Large intestine (tissue), 3 donors: ENCODE data around the gene CHMP5. TPM values are rescaled to one million over a fixed set of nuclear protein-coding genes. Genes with fewer than 3 reads are reported as not detected.

ENCODE experiments used
- DNase-seq, 2 donors: peaks; one replicate each; pipeline versions ENCODE4 v3.0.0 to v3.0.0-alpha.2; 2013
- H3K27ac ChIP-seq: one replicate; pipeline ENCODE4 v1.5.1; 2013; ENCODE audit warnings: low read length
- H3K27me3 ChIP-seq: 2 replicates; pipeline ENCODE4 v1.6.1; 2013; ENCODE audit warnings: low read length; ENCODE audit not compliant: control insufficient read depth, insufficient read depth
- H3K36me3 ChIP-seq: 2 replicates; pipeline ENCODE4 v1.6.1; 2013; ENCODE audit warnings: low read length; ENCODE audit not compliant: control insufficient read depth, insufficient read depth
- H3K4me1 ChIP-seq: one replicate; pipeline ENCODE4 v1.6.1; 2013; ENCODE audit warnings: low read length; ENCODE audit not compliant: control insufficient read depth, insufficient read depth
- H3K4me3 ChIP-seq: one replicate; pipeline ENCODE4 v1.5.1; 2013; ENCODE audit warnings: low read length
- H3K9me3 ChIP-seq: one replicate; pipeline ENCODE4 v1.6.1; 2013; ENCODE audit warnings: mild to moderate bottlenecking, low read depth, low read length, moderate library complexity; ENCODE audit not compliant: control insufficient read depth
- WGBS: methylation state at CpG from one replicate; pipeline ENCODE4 v1.1.5; 2013; ENCODE audit warnings: low lambda C conversion rate; ENCODE audit not compliant: insufficient coverage; 5-methylcytosine and 5-hydroxymethylcytosine counted together
- polyA plus RNA-seq: library from polyadenylated mRNA; unstranded; fragments of 120-200 nt; gene quantifications from one replicate; pipeline ENCODE4 v1.2.1, GENCODE V29; 2013

Gene CHMP5
- polyA plus RNA-seq, 1 donor, result 82.0 TPM

DNA sequence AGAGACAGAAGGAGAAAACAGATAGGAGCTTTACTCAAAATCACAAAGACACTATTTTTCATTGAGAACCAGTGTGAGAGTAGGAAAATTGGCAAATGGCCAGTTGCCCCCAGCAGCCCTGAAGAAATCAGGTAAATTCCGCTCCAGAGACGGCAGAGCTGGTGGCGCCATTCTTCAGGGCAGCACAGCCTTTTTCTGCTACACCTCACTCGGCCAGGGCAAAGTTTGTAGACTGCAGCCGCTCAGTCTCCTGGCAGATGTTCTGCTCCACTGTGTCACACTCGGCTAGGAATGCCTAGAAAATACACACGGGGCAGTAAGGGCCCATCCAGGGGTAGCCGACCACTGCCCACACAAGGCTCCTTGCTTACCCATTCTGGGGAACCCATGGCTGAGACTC lies 9.8 kb upstream of the CHMP5 start:
- WGBS, result no CpG with 5 or more reads among the region's 8 CpGs
- Histone ChIP-seq H3K4me1 (peaks cover 8% of the 10 kb centered on the region), H3K9me3 (no peaks in the 10 kb centered on the region), H3K27me3 (no peaks in the 10 kb centered on the region), H3K27ac (no peak overlapping the region), H3K36me3 (peaks cover 64% of the 10 kb centered on the region), H3K4me3 (no peak overlapping the region)
- DNase-seq, result no peak

DNA sequence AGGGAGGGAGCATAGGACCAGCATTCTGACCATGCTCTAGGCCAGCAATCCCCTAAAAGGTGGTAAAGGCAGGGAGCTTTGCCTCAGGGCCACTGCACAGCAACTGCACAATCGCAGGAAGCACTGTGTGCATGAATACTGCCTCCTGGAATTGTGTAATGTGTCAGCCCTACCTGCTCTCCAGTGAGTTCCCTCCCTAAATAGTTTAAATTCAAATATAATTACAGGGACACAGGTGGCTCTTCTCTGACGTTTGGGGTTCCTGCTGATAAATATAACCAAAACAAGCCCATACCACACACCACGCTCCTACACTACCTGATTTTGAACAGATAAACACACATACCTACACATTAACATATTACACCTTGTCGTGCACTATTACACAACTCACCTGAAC lies 9.4 kb upstream of the CHMP5 start:
- H3K27ac ChIP-seq, result no peak overlapping the region
- H3K36me3 ChIP-seq, result peaks cover 67% of the 10 kb centered on the region
- H3K27me3 ChIP-seq, result no peaks in the 10 kb centered on the region
- 100% methylated on average over 1 of the region's 4 CpGs for WGBS
- peaks cover 8% of the 10 kb centered on the region for H3K4me1 ChIP-seq
- H3K4me3 ChIP-seq, result no peak overlapping the region
- DNase-seq, result no peak
- no peaks in the 10 kb centered on the region for H3K9me3 ChIP-seq

DNA sequence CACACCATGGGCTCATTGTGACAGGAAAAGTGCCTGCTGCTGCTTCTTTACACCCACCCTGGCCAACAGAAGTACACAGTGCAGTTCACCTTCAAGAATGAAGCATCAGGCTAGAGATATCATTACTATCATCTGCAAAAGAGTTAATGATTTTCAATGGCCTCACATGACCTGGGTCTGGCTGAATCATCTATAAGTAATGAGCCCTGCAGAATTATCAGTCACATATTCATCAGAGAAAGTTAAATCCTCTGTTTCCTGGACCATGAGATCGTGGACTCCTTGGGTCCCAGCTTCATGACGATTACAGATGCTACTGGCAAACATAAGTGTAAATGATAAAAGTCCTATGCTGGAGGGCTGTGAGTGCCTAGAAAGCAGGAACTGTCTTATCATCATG lies 8.6 kb upstream of the CHMP5 start:
- Histone ChIP-seq H3K27me3 (no peaks in the 10 kb centered on the region), H3K4me3 (no peak overlapping the region), H3K4me1 (peaks cover 8% of the 10 kb centered on the region), H3K36me3 (peaks cover 73% of the 10 kb centered on the region), H3K9me3 (no peaks in the 10 kb centered on the region), H3K27ac (no peak overlapping the region)
- no peak for DNase-seq
- no CpG with 5 or more reads among the region's 2 CpGs for WGBS

GRCh38 chr9:33257276-33257675 lies 7.6 kb upstream of the CHMP5 start:
- H3K27me3 ChIP-seq, result no peaks in the 10 kb centered on the region
- no peak for DNase-seq
- 90% methylated on average over 2 of the region's 4 CpGs for WGBS
- H3K4me3 ChIP-seq, result no peak overlapping the region
- H3K4me1 ChIP-seq, result peaks cover 8% of the 10 kb centered on the region
- H3K27ac ChIP-seq, result no peak overlapping the region
- peaks cover 79% of the 10 kb centered on the region for H3K36me3 ChIP-seq
- no peaks in the 10 kb centered on the region for H3K9me3 ChIP-seq

- Histone ChIP-seq H3K36me3 (peaks cover 51% of the 10 kb centered on the region), H3K27ac (no peak overlapping the region), H3K9me3 (no peaks in the 10 kb centered on the region), H3K4me1 (no peaks in the 10 kb centered on the region), H3K4me3 (no peak overlapping the region), H3K27me3 (no peaks in the 10 kb centered on the region)
- no peak for DNase-seq
- 100% methylated on average over 1 of the region's 1 CpG for WGBS
These were observed 4.5 kb upstream of the CHMP5 start for GRCh38 chr9:33260372-33260771.

DNA sequence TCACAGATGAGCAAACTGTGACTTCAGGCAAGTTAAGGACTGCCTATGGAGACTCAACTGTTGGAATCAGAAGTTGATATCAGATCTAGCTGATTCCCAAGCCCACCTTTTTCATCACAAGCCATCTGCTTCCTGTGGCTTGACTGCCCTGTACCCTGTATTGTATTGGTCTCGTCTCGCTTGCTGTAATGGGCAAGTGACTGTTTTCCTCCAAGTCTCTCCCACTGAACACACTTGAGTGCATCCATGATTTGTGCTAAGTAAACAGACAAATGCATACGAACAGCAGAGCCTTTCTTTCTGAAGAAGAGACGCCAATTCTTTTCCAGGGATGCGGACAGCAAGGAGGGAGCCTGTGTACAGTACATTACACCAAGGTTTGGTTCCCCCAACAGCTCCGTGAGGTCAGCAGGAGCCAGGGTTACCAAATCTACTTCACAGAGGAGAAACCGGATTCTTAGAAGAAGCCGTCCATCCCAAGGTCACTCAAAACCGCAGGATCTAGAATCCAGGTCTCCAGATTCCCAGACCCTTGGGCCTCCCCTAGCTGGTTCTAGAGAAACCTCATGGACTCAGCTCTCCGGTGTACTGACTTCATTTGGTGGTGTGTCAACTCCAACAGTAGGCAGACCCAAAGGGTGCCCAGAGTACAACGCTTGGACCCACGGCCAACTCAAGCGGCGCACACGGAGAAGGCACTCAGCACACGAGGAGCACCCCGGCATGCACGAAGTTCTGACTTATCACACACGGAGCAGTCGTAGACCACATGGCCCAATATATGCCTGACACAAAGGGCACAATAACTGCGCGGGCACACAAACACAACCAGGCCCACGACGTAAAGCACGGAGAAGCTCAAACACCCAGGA lies 1.5 kb upstream of the CHMP5 start:
- DNase-seq, result peak in 1 of 2 donors; percentile 35
- H3K27me3 ChIP-seq, result no peaks in the 10 kb centered on the region
- WGBS, result no CpG with 5 or more reads among the region's 25 CpGs
- peaks cover 37% of the 10 kb centered on the region for H3K36me3 ChIP-seq
- no peaks in the 10 kb centered on the region for H3K9me3 ChIP-seq
- H3K4me3 ChIP-seq, result peak overlapping the region; percentile 75
- peak overlapping the region; percentile 51 for H3K27ac ChIP-seq
- peaks cover 7% of the 10 kb centered on the region for H3K4me1 ChIP-seq

DNA sequence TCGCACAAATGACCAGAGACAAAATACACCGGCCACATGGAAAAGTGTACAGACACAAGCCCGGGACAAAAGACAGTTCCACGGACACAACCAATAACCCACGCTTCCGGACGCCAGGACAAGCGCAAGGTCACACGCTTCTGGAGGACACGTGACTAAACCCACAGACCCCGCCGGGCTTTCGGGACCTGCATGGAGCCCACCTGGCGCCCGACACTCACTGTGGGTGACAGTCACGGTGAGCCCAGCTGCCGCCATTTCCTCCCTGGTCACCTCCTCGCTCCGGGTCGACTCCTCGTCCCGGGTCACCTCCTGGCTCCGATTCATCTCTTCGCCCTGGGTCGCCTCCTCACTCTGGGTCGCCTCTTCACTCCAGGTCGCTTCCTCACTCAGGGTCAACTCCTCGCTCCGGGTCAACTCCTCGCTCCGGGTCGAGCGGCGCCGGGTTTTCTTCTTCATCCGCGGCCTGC lies 811 bp upstream of the CHMP5 start:
- Histone ChIP-seq H3K9me3 (no peaks in the 10 kb centered on the region), H3K27me3 (no peaks in the 10 kb centered on the region), H3K27ac (peak overlapping the region; percentile 51), H3K4me1 (peaks cover 7% of the 10 kb centered on the region), H3K36me3 (peaks cover 37% of the 10 kb centered on the region), H3K4me3 (peak overlapping the region; percentile 75)
- peak; percentile 29 to 65 for DNase-seq
- no CpG with 5 or more reads among the region's 37 CpGs for WGBS

DNA sequence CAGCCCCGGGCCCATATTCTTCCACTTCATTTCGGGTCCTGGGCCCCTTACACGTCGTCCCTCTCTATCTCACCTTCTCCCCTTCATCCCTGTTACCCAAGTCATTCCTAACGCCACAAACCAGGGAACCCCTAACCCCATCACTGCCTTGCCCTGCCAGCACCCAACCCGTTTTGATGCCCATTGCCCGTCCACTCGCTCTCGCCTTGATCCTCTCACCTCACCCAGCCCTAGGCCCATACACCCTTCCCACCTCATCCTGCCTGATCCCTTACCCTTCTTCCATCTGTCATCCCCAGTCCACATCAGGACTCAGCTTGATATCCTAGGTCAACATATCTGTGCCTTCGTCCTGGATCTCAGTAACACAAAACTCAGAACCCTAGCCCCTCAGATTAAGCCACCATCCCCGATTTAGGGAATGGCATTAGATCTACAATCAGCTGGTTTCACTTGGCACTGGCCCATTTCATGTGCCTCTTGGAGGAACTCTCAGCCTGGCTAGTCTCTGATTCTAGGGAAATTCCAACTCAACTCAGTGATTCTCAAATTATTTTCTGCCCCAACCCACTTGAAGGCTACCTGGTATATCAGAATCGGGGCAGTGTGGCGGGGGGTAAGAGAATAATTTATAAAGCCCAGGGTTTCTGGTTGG lies 489 bp downstream of the CHMP5 start:
- Histone ChIP-seq H3K4me3 (peak overlapping the region; percentile 82), H3K4me1 (peaks cover 7% of the 10 kb centered on the region), H3K9me3 (no peaks in the 10 kb centered on the region), H3K27me3 (no peaks in the 10 kb centered on the region), H3K36me3 (peaks cover 34% of the 10 kb centered on the region), H3K27ac (peak overlapping the region; percentile 73)
- WGBS, result 80% methylated on average over 1 of the region's 13 CpGs
- DNase-seq, result peak in 1 of 2 donors; percentile 19

GRCh38 chr9:33267151-33267767 lies 2.4 kb downstream of the CHMP5 start:
- Histone ChIP-seq H3K4me1 (peaks cover 13% of the 10 kb centered on the region), H3K27ac (no peak overlapping the region), H3K27me3 (no peaks in the 10 kb centered on the region), H3K36me3 (peaks cover 31% of the 10 kb centered on the region), H3K9me3 (no peaks in the 10 kb centered on the region), H3K4me3 (no peak overlapping the region)
- no peak for DNase-seq

DNA sequence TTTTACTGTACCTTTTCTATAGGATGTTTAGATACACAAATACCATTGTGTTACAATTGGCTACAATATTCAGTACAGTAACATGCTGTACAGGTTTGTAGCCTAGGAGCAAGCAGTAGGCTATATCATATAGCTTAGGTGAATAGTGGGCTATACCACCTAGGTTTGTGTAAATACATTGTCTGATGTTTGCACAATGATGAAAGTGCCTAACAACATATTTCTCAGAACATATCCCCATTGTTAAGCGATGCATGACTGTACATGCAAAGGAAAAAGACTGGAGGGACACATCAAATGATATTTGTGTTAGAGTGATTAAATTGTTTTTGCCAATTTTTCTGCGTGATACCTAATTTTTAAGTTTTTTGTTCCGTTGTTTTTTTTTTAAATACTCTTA lies 5.3 kb downstream of the CHMP5 start:
- WGBS, result 100% methylated on average over 2 of the region's 3 CpGs
- H3K27me3 ChIP-seq, result no peaks in the 10 kb centered on the region
- H3K4me3 ChIP-seq, result no peak overlapping the region
- peaks cover 48% of the 10 kb centered on the region for H3K36me3 ChIP-seq
- peaks cover 13% of the 10 kb centered on the region for H3K4me1 ChIP-seq
- no peak overlapping the region for H3K27ac ChIP-seq
- no peaks in the 10 kb centered on the region for H3K9me3 ChIP-seq
- DNase-seq, result no peak
